ENCODE data around the gene EPB41. TPM values are rescaled to one million over a fixed set of nuclear protein-coding genes. Genes with fewer than 3 reads are reported as not detected.
"Not testable (repeated sequence)": the region's sequence is repeated elsewhere in the genome, so short reads cannot be mapped to it uniquely, and the experiment has no call there.

Gene EPB41
- total RNA-seq, 1 donor from 2014 or later: 49.3 TPM

DNA sequence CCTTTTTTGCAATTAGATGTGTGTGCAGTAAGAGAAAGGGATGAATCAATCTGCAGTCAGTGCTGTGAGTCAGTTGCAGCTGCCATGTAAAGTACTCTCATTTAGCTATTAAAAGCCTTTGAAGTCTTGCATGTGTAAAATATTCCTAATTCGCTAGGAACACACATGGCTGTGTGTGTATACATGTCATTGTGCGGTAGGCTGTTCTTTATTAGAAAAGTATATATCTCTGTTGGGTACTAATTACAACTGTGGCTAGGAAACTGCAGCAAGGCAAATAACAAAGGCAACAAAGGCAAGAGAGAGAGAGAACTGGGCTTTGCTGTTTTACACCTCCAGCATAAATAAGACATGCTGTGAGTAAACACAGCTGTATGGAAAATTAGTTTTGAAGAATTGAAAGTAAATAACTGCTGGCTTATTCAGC is 41.7 kb downstream of the EPB41 start:
- intact Hi-C loops (cut with DNase I): no loop called here
- DNase-seq (ENCODE audit: low spot score): no peak
- no peak for ATAC-seq

DNA sequence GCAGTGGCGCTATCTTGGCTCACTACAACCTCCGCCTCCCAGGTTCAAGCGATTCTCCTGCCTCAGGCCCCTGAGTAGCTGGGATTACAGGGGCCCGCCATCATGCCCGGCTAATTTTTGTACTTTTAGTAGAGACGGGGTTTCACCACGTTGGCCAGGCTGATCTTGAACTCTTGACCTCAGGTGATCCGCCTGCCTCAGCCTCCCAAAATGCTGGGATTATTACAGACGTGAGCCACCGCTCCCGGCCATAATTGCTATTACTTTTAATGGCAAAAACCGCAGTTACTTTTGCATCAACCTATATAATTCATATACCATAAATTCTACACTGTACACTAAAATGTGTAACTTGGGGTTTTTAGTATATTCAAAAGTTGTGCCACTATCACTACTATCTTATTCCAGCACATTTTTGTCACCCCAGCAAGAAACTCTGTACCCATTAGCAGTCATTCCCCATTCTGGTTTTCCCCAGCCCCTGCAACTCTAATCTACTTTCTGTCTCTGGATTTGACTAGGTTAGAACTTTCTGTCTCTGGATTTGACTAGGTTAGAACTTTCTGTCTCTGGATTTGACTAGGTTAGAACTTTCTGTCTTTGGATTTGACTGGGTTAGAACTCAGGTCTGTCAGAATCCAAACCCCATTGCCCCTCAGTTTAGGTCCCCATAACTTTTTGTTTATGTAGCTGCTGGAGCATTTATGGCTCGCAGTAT is 47.9 kb downstream of the EPB41 start:
- ATAC-seq; DNase-seq (ENCODE audit: low spot score); intact Hi-C loops (cut with DNase I): not testable (repeated sequence)

DNA sequence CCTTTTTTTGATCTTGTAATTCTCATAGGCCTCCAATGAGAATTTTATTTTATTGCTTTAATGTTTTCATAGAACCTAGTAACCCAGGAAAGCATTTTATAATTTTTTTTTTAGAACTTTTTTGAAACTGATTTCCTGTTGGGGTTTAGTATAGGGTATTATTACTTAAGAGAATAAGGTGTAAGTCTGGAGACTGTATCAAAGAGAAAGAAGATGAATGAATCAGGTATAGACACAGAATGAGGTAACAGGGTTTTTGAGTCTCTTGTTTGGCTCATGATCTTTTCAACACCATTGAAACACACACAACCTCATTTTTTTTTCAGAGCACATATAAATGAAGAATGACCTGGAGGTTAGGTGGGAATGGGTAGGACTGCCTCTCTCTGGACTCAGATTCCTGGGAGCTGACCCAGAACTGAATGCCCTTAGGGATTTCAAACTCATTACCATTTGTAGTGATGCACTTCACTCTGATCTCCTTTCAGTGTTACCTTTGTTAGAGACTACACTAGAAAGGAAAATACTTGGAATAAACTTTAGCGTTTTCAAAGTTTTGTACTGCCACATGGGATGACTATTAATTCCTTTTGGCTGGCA is 51.0 kb downstream of the EPB41 start:
- DNase-seq (ENCODE audit: low spot score) (no peak), ATAC-seq (no peak)
- intact Hi-C loops (cut with DNase I): no loop called here

DNA sequence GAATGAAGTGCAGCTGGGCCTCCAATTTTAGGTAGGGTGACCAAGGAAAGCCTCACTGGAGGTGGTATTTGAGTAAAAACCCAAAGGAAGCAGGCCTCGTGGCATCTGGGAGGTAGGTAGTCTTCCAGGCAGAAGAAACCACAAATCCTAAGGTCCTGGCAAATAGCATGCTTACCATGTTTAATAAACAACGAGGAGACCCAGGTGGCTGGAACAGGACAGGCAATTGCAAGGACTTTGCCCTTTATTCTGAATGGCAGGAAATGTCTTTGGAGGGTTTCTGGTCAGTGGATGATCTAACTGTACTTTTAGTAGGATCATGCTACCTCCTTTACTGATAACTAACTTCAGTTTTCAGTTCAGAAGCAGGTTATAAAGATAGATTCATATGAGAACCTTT is 52.2 kb downstream of the EPB41 start:
- no peak for DNase-seq (ENCODE audit: low spot score)
- intact Hi-C loops (cut with DNase I): no loop called here
- ATAC-seq: no peak

DNA sequence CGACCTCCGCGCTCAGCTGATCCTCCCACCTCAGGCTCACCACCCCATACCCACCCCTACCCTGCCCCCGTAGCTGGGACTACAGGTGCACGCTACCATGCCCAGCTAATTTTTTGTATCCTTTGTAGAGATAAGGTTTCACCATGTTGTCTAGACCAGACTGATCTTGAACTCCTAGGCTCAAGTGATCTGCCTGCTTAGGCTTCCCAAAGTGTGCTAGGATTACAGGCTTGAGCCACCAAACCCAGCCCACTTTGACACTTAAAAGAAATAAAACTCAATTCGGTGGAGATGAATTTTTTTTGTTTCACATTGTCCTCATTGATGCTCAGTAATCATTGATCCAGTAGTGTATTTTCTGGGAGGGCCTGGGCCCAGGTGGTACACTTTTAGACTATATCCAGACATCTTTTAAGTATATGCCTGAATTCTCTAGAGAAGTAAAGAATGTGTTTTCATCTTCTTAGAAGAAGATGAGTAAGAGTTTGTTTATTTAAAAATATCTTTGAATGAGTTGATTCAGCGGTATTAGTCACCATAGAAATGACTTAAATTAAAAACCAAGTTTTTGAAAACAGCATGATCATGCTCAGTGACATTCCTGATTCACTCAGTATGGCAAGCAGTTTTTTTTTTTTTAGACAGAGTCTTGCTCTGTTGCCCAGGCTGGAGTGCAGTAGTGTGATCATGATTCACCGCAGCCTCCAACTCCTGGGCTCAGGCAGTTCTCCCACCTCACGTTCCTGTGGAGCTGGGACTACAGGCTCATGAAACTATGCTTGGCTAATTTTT is 57.8 kb downstream of the EPB41 start:
- intact Hi-C loops (cut with DNase I): no loop called here
- no peak for DNase-seq (ENCODE audit: low spot score)
- ATAC-seq: peak; percentile 67

DNA sequence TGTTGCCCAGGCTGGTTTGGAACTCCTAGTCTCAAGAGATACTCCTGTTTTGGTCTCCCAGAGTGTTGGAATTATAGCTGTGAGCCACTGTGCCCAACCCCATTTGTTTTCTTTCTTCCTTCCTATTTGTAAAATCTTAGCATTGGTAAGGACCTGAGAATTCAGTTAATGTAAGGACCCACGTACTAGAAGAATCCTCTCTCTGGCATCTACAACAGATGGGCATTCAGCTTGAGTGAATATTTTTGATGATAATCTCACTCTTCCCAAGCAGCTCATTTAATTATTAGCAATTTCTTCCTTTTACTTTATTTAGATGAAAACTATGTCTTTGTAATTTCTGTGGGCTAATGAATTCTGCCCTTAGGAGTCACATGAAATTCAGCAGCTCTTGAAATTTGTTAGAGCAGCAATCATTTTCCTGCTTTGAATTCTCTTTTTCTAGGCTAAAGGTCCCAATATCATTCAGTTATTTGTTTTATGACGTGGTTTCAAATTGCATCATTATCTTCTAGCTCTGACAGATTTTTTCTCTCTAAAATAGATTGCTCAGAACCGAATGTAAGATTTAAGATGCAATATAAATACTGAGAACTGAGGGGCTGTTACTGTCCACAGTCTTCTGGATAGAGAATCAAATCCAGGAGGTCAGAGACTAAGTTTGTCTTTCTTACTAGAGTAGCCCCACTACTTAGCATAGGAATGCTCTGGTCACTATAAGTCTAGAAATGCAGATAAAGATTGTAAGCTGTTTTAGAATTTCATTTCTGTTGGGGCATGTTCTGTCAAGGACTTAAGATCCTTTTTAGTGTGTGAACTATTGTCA is 59.4 kb downstream of the EPB41 start:
- intact Hi-C loops (cut with DNase I): no loop called here
- no peak for ATAC-seq
- DNase-seq (ENCODE audit: low spot score): no peak

DNA sequence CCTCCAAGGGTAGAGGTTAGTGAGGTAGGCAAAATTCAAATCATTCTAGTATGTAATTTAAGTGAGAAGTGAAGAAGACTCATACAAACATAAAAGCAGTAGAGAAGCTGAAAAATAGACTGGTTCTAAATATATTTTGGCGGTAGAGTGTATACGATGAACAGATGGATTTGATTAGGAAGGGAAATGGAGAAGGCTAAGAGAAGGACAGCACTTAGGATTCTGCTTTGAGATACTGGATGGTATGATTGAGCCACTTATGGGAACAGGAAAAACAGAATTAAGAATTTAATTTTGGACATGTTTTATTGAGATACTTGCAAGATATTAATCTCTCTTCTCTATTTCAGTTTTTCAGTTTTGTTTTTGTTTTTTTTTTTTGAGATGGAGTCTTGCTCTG is 60.1 kb downstream of the EPB41 start:
- DNase-seq (ENCODE audit: low spot score): no peak
- ATAC-seq: no peak

DNA sequence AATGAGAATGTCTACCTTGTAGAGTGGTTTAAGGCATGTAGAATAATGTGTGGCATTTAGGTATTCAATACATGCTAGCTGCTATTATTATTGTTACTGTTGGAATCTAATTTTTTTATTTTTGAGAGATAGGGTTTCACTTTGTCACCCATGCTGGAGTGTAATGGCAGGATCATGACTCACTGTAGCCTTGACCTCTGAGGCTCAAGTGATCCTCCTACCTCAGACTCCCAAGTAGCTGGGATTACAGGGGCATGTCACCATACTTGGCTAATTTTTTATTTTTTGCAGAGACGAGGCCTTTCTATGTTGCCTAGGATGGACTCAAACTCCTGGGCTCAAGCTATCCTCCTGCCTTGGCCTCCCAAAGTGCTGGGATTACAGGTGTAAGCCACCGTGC is 61.9 kb downstream of the EPB41 start:
- intact Hi-C loops (cut with DNase I): no loop called here
- DNase-seq (ENCODE audit: low spot score): no peak
- no peak for ATAC-seq

More for the DNA sequence above, 60.1 kb downstream of the EPB41 start:
- intact Hi-C loops (cut with DNase I): no loop called here

DNA sequence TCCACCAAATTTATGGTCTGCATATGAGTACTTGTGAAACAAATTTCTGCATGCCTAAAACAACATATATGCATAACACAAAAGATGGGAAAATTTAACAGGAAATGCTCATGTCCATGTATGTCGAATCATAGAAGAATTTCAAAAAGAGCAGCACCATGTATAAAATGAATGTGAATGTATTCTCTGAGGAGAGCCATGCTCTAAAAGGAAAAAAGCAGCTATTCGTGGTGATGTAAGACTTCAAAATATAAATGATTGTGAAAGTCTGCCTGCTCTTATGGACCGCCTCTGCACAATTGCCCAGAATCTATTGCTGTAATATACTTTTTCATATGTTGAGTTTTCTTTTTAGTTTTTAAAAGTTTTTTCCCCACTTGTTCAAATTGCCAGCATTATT is 66.8 kb downstream of the EPB41 start:
- no peak for DNase-seq (ENCODE audit: low spot score)
- no peak for ATAC-seq
- intact Hi-C loops (cut with DNase I): no loop called here

DNA sequence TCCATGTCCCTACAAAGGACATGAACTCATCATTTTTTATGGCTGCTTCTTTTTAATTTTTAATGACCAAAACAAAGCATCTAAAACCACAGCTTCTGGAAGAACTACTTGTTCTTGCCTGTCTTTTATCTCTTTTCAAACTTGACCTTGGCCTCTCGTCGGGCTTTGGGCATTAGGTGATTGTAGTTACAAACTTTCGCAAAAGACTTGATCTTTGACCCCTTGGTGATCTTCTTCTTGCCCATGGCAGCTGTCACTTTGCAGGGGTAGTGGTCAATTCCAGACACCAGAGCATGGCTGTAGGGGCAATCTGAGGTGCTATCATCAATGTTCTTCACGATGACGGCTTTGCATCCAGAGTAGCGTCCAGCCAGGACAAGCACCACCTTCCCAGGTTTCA is 67.8 kb downstream of the EPB41 start:
- ATAC-seq (no peak), DNase-seq (ENCODE audit: low spot score) (no peak)
- intact Hi-C loops (cut with DNase I): no loop called here

DNA sequence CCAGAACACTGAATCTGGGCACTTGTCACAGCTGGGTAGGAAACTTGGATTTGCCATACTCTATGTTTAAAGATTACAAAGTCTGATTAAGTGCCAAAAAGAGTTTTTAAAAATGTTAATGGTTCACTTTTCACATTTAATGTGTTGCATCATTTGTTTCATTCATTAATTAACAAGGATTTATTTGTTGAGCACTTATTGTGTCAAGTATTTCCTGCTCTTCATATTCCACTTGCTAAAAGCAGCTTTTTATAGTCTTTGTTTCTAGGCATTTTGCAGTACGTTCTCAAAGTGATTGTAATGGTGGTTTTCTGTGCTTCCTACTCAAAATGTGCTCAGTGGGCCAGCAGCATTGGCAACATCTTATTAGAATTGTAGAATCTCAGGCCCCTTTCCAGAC is 68.7 kb downstream of the EPB41 start:
- DNase-seq (ENCODE audit: low spot score): no peak
- intact Hi-C loops (cut with DNase I): no loop called here
- no peak for ATAC-seq

DNA sequence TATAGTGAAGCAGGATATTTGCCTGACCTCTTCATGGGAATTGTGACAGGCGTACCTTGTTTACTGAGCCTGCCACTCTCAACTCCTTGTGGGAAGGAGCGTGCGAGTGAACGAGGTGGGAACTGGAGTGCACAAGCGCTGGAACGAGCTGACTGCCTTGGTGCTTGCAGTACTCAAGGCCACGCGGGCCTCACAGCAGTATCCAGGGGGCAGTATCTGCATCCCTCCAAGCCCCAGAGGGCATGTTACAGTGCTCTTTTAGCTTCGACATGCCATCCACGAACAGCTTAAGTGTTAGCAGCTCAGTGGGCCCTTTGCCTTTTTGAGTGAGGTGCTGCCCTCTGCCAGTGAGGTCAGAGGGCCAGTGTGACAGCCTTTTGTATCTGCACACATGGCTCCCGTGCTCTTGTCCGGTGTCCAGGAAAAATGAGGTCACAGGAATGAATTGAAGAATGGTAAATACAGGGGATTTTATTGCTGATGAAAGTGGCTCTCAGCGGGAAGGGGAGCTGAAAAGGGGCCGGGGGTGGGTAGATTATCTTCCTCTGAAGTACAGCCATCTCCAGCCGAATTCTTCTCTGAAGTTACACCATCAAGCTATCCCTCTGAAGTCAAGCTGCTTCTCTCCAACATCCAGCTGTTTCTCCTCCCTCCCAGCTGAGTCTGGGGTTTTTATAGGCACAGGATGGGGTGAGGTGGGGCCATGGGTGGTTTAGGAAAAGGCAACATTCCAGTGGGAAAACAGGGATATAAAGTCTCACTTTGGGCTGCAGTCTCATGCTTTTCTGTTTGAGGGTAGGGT is 69.3 kb downstream of the EPB41 start:
- ATAC-seq (no peak), DNase-seq (ENCODE audit: low spot score) (no peak)
- intact Hi-C loops (cut with DNase I): no loop called here

DNA sequence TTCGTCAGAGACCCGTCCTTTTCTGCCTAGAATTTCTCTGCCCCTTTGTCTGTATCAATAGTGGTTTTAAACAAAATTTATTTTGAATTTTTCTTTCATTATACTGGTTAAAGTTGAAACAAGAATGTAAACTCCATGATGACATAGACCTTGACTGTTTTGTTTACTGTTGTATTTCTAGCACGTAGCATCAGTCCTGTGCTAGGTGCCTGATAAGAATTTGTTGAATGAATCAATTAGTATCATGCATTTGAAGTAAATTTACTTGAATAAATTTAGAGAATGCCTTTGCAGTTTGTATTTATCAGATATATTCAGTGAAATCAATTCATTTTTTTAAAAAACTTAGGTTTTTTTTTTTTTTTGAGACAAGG is 69.9 kb downstream of the EPB41 start:
- no peak for DNase-seq (ENCODE audit: low spot score)
- intact Hi-C loops (cut with DNase I): no loop called here
- ATAC-seq: no peak

DNA sequence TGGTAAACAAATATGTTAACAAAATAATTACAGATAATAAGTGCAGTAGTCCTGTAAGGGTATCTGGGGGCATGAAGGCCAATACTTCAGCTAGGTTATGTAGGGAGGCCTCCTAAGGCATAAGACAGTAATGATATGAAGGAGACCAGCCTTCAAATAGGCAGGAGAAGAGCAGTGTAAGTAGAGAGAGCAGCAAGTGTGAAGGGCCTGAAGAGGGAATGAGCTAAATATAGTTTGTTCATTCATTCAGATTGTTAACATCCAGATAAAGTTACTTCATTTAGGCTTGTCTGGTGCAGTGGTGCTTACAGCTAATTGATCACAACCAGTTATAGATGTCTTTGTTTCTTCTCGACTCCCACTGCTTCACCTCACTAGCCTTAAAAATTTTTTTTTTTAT is 71.1 kb downstream of the EPB41 start:
- ATAC-seq: no peak
- intact Hi-C loops (cut with DNase I): no loop called here
- DNase-seq (ENCODE audit: low spot score): no peak

DNA sequence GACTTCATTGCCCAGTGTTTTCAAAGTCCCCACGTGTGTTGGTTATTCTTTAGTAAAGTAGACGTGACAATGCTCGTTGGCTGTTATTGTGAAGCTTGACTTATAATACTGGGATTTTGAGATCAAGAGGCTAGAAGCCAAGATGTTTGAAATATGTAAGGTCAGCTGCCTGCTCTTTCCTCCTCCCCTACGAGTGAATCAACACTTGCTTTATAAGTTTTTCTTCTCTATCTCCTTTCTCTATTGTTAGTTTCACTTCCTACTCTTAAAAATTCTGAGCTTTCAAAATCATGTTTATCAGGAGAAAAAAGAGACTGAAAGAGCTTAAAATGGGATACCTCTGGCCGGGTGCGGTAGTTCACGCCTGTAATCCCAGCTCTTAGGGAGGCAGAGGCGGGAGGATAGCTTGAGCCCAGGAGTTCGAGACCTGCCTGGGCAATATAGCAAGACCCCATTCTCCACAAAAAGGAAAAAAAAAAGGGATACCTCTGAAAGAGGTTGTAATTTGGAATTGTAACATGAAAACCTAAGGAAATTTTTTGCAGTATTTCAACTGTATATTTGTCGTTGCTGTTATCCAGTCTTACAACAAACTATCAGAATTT is 72.0 kb downstream of the EPB41 start:
- ATAC-seq: no peak

DNA sequence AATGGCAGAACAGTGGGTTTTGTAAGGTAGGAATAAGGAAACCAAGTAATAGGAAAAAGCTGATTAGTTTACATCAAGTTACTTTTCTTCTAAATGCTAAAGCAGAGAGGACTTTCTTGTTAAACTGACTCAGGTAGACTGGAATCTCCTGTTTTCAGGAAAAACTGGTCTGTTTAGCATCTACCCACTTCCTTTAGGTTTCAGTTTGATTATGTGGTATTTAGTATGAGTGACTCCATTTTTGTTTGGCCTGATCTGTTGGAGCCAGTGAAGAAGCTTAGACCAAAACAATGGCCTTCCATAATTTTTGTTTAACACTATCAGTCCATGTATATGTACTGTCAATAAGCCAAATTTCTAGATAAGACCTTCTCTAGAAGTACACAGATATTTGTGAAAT is 88.4 kb downstream of the EPB41 start:
- no peak for ATAC-seq
- intact Hi-C loops (cut with DNase I): no loop called here
- no peak for DNase-seq (ENCODE audit: low spot score)

More for the DNA sequence above, 72.0 kb downstream of the EPB41 start:
- DNase-seq (ENCODE audit: low spot score): no peak
- intact Hi-C loops (cut with DNase I): no loop called here

DNA sequence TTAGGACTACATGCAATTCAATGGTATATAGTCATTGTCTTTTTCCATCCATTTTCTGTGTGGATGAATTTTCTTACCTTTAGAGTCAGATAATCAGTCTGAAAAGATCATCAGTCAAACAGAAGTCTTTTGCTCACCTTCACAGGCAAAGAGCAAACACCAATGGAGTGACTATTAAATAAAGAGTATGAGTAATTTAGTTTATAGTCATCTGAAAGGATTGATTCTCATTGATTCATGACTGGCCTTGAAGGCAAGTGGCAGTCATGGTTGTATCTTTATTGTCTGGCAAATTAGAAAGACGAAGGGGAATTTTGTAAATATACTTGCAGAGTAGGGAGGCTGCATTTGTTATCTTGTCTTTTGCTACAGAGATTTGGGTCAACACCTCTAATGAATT is 89.9 kb downstream of the EPB41 start:
- no peak for ATAC-seq
- DNase-seq (ENCODE audit: low spot score): no peak
- intact Hi-C loops (cut with DNase I): no loop called here

DNA sequence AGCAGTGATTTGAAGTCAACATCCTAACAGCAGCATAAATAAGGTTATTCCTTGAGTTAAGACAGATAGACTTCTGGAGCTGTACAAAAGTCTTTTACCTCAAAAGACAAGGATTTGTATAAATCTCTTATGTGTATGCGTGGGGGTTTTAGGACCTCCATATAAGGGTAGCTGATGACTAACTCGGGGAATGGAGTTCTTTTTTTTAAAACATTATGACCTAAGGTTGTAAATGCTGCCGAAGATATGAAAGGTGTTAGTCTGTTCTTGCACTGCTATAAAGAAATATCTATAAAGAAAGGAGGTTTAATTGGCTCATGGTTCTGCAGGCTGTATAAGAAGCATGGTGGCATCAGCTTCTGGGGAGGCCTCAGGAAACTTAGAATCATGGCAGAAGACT is 90.4 kb downstream of the EPB41 start:
- ATAC-seq: no peak
- DNase-seq (ENCODE audit: low spot score): no peak
- intact Hi-C loops (cut with DNase I): no loop called here

Data from sciatic nerve (tissue), 2 donors.